Uterus (tissue), 4 donors: ENCODE results near the gene NECAB2. TPM values are rescaled to one million over a fixed set of nuclear protein-coding genes. Genes with fewer than 3 reads are reported as not detected.

Experiments
- DNase-seq, 2 donors: peaks; one replicate each; pipeline ENCODE4 v3.0.0-alpha.2; 2019 to 2020
- H3K27ac ChIP-seq, 2 donors: fragments of 200-600 bp; sonication (generic); 1 replicate in 1 of 2; 2 replicates in 1 of 2; pipeline ENCODE4 v1.5.1; 2016 to 2018
- H3K27me3 ChIP-seq, 2 donors: fragments of 200-600 bp; sonication (generic); one replicate each; pipeline ENCODE4 v1.5.1; 2018 to 2019; ENCODE audit warnings: control low read depth in 1 of 2
- H3K36me3 ChIP-seq, 2 donors: fragments of 200-600 bp; sonication (generic); one replicate each; pipeline ENCODE4 v1.5.1; 2019; ENCODE audit warnings: control low read depth in 1 of 2
- H3K4me1 ChIP-seq, 2 donors: fragments of 200-600 bp; sonication (generic); one replicate each; pipeline ENCODE4 v1.5.1; 2018 to 2019; ENCODE audit warnings: control low read depth in 1 of 2
- H3K4me3 ChIP-seq, 2 donors: fragments of 200-600 bp; sonication (generic); 1 replicate in 1 of 2; 2 replicates in 1 of 2; pipeline ENCODE4 v1.5.1; 2018 to 2019; ENCODE audit warnings: mild to moderate bottlenecking in 1 of 2
- H3K9me3 ChIP-seq, 2 donors: fragments of 200-600 bp; sonication (generic); one replicate each; pipeline ENCODE4 v1.5.1; 2019; ENCODE audit warnings: control low read depth in 1 of 2
- CTCF ChIP-seq, 4 experiments: fragments of 200-600 bp in 2 of 4; fragments of 450-650 bp in 2 of 4; sonication (generic) in 2 of 4; IDR thresholded peaks; one replicate each; pipeline ENCODE4 v1.5.1; 2016 to 2019; ENCODE audit warnings: antibody characterized with exemption in 4 of 4, mild to moderate bottlenecking in 2 of 4, moderate library complexity in 1 of 4
- POLR2A ChIP-seq, 2 donors: fragments of 450-650 bp; IDR thresholded peaks; one replicate each; pipeline ENCODE4 v1.6.1; 2016; ENCODE audit warnings: antibody characterized with exemption in 2 of 2, mild to moderate bottlenecking in 1 of 2, moderate library complexity in 1 of 2
- intact Hi-C: fragments of 100-400 bp; cut with DNase I; formaldehyde crosslinking; loops from one replicate; pipeline ENCODE4 v1.15.1; 2023; ENCODE audit warnings: low total_unique reads
- total RNA-seq, 4 donors: library from RNA; depleted of rRNA in 3 of 4; stranded (reverse); fragments of >200 nt in 3 of 4; gene quantifications; one replicate each; pipeline versions ENCODE4 v1.1.0 to v1.2.4, GENCODE V29; 2014 to 2023
- donor health status: DM: yes; HTN: yes; CAD: no.

The NECAB2 gene
- total RNA-seq, 4 donors from 2014 or later, result 1.1 to 1.4 TPM; not detected in 2

GRCh38 chr16:83929811-83930555 lies 38.1 kb upstream of the NECAB2 start:
- intact Hi-C loops, result no loop called here
- DNase-seq, result no peak
- H3K4me1 ChIP-seq, result no peaks in the 10 kb centered on the region
- no peaks in the 10 kb centered on the region for H3K36me3 ChIP-seq
- H3K27ac ChIP-seq, result no peak overlapping the region
- TF ChIP-seq CTCF (IDR thresholded peaks at IDR 0.05), result no peak
- TF ChIP-seq POLR2A (IDR thresholded peaks at IDR 0.05), result no peak
- no peak overlapping the region for H3K4me3 ChIP-seq
- no peaks in the 10 kb centered on the region for H3K9me3 ChIP-seq
- H3K27me3 ChIP-seq, result no peaks in the 10 kb centered on the region

- no peaks in the 10 kb centered on the region for H3K27me3 ChIP-seq
- no peaks in the 10 kb centered on the region for H3K9me3 ChIP-seq
Measured at GRCh38 chr16:83930730-83931500, 37.1 kb upstream of the NECAB2 start.

GRCh38 chr16:83931556-83931955 lies 36.5 kb upstream of the NECAB2 start:
- Histone ChIP-seq H3K36me3 (no peaks in the 10 kb centered on the region), H3K4me1 (no peaks in the 10 kb centered on the region), H3K4me3 (no peak overlapping the region), H3K27me3 (no peaks in the 10 kb centered on the region), H3K27ac (no peak overlapping the region), H3K9me3 (no peaks in the 10 kb centered on the region)
- intact Hi-C loops, result no loop called here
- no peak for DNase-seq
- TF ChIP-seq POLR2A (IDR thresholded peaks at IDR 0.05) (no peak), CTCF (IDR thresholded peaks at IDR 0.05) (no peak)

More at GRCh38 chr16:83930730-83931500, 37.1 kb upstream of the NECAB2 start:
- intact Hi-C loops, result no loop called here
- H3K4me1 ChIP-seq, result no peaks in the 10 kb centered on the region
- TF ChIP-seq CTCF (IDR thresholded peaks at IDR 0.05), result no peak
- TF ChIP-seq POLR2A (IDR thresholded peaks at IDR 0.05), result no peak
- no peak overlapping the region for H3K4me3 ChIP-seq
- DNase-seq, result peak in 1 of 2 donors; percentile 11
- no peak overlapping the region for H3K27ac ChIP-seq
- H3K36me3 ChIP-seq, result no peaks in the 10 kb centered on the region

- H3K9me3 ChIP-seq, result no peaks in the 10 kb centered on the region
- no peak overlapping the region for H3K4me3 ChIP-seq
- H3K27ac ChIP-seq, result no peak overlapping the region
- DNase-seq, result no peak
- no peaks in the 10 kb centered on the region for H3K27me3 ChIP-seq
- intact Hi-C loops, result no loop called here
- no peaks in the 10 kb centered on the region for H3K4me1 ChIP-seq
- TF ChIP-seq POLR2A (IDR thresholded peaks at IDR 0.05) (no peak), CTCF (IDR thresholded peaks at IDR 0.05) (no peak)
- no peaks in the 10 kb centered on the region for H3K36me3 ChIP-seq
Measured at GRCh38 chr16:83932304-83932703, 35.7 kb upstream of the NECAB2 start.
